ENCODE measurements around the gene AHI1. TPM values are rescaled to one million over a fixed set of nuclear protein-coding genes. Genes with fewer than 3 reads are reported as not detected.

The AHI1 gene
- total RNA-seq, 2 donors from 2014 or later = 18.0 to 37.9 TPM

DNA sequence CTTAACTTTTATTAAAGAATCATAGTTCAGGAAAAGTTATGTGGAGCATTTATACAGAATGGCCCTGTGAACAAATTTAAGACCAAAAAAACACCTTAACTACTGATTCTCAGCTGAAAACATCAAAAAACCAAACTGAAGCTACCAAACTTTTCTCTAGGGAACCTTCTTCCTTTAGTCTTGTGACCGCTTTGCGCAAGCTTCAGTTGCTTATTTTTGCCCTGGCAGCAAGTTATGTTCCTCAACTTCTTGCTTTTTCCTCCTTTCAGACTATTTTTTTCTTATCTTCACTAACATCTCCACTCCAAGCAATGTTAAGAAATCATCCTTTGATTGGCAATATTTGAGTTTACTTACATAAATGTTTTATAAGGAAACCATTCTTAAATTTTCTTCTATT, 216.3 kb downstream of the AHI1 start:
- Histone ChIP-seq H3K27me3 (replicated peaks; ENCODE audit: insufficient read depth) (no peaks in the 10 kb centered on the region), H3K4me1 (replicated peaks) (no peaks in the 10 kb centered on the region), H3K9me3 (no peaks in the 10 kb centered on the region), H3K4me3 (no peak overlapping the region), H3K27ac (no peak overlapping the region), H3K36me3 (no peaks in the 10 kb centered on the region)
- no peak for DNase-seq (ENCODE audit: low spot score)
- intact Hi-C loops (cut with DNase I) = no loop called here
- WGBS = 94% methylated on average over 2 of the region's 2 CpGs
- TF ChIP-seq, protein P1, sequence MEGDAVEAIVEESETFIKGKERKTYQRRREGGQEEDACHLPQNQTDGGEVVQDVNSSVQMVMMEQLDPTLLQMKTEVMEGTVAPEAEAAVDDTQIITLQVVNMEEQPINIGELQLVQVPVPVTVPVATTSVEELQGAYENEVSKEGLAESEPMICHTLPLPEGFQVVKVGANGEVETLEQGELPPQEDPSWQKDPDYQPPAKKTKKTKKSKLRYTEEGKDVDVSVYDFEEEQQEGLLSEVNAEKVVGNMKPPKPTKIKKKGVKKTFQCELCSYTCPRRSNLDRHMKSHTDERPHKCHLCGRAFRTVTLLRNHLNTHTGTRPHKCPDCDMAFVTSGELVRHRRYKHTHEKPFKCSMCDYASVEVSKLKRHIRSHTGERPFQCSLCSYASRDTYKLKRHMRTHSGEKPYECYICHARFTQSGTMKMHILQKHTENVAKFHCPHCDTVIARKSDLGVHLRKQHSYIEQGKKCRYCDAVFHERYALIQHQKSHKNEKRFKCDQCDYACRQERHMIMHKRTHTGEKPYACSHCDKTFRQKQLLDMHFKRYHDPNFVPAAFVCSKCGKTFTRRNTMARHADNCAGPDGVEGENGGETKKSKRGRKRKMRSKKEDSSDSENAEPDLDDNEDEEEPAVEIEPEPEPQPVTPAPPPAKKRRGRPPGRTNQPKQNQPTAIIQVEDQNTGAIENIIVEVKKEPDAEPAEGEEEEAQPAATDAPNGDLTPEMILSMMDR (IDR thresholded peaks at IDR 0.05) = no peak
- no peak for TF ChIP-seq POLR2AphosphoS5 (IDR thresholded peaks at IDR 0.05)
- no peak for TF ChIP-seq POLR2A (IDR thresholded peaks at IDR 0.05)

DNA sequence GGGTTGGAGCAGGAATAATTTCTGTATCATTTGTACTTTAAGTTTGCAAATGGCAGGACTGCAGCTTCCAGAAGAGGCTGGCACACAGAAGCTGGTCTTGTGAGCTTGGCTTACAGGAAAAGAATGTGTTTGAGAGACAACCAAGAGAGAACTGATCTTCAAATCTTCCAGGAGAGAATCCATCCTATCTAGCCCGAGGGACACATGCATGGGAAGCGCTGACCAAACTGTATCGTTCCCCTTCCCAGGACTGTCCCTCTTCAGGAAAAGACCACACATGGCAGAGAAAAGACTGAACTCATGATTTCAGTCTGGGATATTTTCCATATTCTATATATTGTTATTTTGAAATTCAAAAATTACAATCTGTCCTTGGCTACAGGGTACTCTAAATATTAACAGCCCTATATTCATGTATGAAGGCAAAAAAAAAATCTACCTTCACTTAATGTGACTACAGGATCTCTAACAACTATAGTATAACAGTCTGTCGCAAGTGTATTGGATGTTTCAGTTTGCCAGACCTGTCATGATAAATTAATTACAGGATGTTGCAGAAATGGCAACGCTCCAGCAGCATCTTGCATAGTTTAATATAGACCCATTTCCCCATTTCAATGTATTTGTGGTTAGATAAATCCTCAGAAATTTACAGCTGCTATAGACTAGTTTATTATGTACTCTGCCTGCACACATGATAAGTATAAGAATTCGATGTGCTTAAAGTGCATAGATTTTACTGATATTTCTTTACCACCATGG, 217.0 kb downstream of the AHI1 start:
- no peaks in the 10 kb centered on the region for H3K27me3 ChIP-seq (replicated peaks; ENCODE audit: insufficient read depth)
- intact Hi-C loops (cut with DNase I) = no loop called here
- no peak for TF ChIP-seq POLR2AphosphoS5 (IDR thresholded peaks at IDR 0.05)
- no peak for TF ChIP-seq POLR2A (IDR thresholded peaks at IDR 0.05)
- TF ChIP-seq, protein P1 (IDR thresholded peaks at IDR 0.05) = no peak
- H3K9me3 ChIP-seq = no peaks in the 10 kb centered on the region
- H3K27ac ChIP-seq = no peak overlapping the region
- H3K4me1 ChIP-seq (replicated peaks) = no peaks in the 10 kb centered on the region
- 41% methylated on average over 6 of the region's 6 CpGs for WGBS
- no peak overlapping the region for H3K4me3 ChIP-seq
- DNase-seq (ENCODE audit: low spot score) = no peak
- H3K36me3 ChIP-seq = no peaks in the 10 kb centered on the region

DNA sequence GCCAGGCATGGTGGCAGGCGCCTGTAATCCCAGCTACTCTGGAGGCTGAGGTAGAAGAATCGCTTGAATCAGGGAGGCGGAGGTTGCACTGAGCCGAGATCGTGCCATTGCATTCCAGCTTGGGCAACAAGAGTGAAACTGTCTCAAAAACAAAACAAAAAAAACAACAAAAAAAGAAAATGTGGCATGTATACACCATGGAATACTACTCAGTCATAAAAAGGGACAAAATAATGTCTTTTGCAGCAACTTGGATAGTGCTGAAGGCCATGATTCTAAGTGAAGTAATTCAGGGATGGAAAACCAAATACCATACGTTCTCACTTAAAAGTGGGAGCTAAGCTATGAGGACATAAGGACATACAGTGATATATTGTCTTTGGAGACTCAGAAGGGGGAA, 220.1 kb downstream of the AHI1 start:
- H3K4me1 ChIP-seq (replicated peaks) = no peaks in the 10 kb centered on the region
- no peak for TF ChIP-seq POLR2A (IDR thresholded peaks at IDR 0.05)
- TF ChIP-seq POLR2AphosphoS5 (IDR thresholded peaks at IDR 0.05) = no peak
- TF ChIP-seq, protein P1 (IDR thresholded peaks at IDR 0.05) = no peak
- no peaks in the 10 kb centered on the region for H3K36me3 ChIP-seq
- intact Hi-C loops (cut with DNase I) = no loop called here
- 97% methylated on average over 6 of the region's 6 CpGs for WGBS
- no peak overlapping the region for H3K27ac ChIP-seq
- H3K9me3 ChIP-seq = no peaks in the 10 kb centered on the region
- no peaks in the 10 kb centered on the region for H3K27me3 ChIP-seq (replicated peaks; ENCODE audit: insufficient read depth)
- no peak for DNase-seq (ENCODE audit: low spot score)
- no peak overlapping the region for H3K4me3 ChIP-seq

DNA sequence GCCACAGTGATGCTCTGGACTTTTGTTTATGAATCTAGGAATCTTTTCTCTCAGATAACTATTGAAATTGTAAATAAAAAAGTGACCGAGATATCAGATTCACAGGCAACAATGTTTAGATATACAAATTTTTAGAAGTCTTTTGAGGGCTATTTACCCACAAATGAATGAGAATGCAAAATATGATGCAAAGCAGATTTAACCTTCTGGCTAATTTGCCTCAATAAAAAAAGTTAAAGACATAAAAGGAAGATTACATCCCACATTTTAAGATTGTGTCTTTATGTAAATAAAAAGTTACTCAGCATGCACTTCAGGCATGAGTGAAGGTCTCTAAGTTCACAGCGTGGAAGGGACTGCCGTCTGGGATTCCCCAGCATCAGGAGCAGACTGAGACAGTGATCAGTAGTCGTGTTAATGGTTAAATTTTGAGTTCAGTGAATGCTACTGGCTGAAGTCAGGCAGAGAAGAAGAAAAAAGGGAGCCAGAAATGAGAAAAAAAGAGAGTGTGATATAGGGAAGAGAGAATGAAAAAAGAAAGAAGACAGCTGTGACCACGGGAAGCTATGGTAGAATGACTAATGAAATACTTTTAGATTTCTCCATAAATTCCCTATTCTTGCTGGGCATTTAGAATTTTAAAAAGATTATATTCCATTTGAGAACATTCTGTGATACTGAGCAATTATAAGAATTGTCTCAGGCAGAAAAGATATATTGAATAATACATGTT, 222.8 kb downstream of the AHI1 start:
- TF ChIP-seq POLR2A (IDR thresholded peaks at IDR 0.05) (no peak), POLR2AphosphoS5 (IDR thresholded peaks at IDR 0.05) (no peak)
- TF ChIP-seq, protein P1 (IDR thresholded peaks at IDR 0.05) = no peak
- no peaks in the 10 kb centered on the region for H3K9me3 ChIP-seq
- no peak overlapping the region for H3K4me3 ChIP-seq
- no peak for DNase-seq (ENCODE audit: low spot score)
- intact Hi-C loops (cut with DNase I) = no loop called here
- 37% methylated on average over 5 of the region's 5 CpGs for WGBS
- no peaks in the 10 kb centered on the region for H3K36me3 ChIP-seq
- H3K4me1 ChIP-seq (replicated peaks) = peaks cover 5% of the 10 kb centered on the region
- H3K27me3 ChIP-seq (replicated peaks; ENCODE audit: insufficient read depth) = no peaks in the 10 kb centered on the region
- H3K27ac ChIP-seq = no peak overlapping the region
